Measurements from ENCODE around the gene AFF3.

- TF ChIP-seq, protein P1, sequence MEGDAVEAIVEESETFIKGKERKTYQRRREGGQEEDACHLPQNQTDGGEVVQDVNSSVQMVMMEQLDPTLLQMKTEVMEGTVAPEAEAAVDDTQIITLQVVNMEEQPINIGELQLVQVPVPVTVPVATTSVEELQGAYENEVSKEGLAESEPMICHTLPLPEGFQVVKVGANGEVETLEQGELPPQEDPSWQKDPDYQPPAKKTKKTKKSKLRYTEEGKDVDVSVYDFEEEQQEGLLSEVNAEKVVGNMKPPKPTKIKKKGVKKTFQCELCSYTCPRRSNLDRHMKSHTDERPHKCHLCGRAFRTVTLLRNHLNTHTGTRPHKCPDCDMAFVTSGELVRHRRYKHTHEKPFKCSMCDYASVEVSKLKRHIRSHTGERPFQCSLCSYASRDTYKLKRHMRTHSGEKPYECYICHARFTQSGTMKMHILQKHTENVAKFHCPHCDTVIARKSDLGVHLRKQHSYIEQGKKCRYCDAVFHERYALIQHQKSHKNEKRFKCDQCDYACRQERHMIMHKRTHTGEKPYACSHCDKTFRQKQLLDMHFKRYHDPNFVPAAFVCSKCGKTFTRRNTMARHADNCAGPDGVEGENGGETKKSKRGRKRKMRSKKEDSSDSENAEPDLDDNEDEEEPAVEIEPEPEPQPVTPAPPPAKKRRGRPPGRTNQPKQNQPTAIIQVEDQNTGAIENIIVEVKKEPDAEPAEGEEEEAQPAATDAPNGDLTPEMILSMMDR (IDR thresholded peaks at IDR 0.05) = no peak
- no peak for TF ChIP-seq POLR2A (IDR thresholded peaks at IDR 0.05)
These were observed 415.2 kb downstream of the AFF3 start for GRCh38 chr2:99727199-99727598.
